GM20431 (cell line): ENCODE data around the gene SOBP.

Source experiments
- in situ Hi-C: fragments of 300-500 bp; cut with MseI, MboI; formaldehyde crosslinking; loops from one replicate; pipeline ENCODE4 v1.15.0; 2020; ENCODE audit warnings: low sequenced_read_pairs; ENCODE audit not compliant: unreplicated experiment

SOBP gene

DNA sequence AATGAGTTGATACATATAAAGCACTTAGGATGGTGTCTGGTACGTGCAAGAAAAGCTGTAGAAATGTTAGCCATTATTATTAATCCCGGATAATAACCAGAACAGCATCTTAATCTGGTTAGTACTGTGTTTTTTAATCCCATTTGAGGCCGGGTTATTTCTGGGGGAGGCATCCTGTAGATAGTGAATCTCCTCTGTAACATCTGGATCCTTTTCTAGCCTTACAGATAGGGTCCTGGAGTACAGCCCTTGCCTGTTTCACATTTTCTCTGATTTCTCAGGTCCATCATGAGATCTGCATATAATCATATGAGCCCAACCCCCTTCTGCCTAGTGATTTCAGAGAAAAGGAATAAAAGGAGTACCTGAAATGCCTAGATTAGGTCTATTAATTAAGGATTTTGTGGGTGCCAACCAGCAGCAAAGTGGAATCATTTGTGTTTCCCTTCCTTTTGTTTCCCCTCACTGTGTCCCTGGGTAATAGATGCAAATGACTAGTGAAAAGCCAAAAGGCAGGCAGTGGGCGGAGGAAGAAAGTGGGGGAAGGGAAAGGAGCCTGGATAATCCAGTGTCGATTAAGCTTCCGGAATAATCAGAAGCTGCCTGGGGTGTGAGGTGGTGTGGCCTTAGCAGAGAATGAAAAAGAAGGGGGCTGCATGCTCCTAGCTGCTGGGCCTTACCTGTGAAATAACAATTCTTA is 88.9 kb downstream of the SOBP start:
- in situ Hi-C loops: no loop called here

DNA sequence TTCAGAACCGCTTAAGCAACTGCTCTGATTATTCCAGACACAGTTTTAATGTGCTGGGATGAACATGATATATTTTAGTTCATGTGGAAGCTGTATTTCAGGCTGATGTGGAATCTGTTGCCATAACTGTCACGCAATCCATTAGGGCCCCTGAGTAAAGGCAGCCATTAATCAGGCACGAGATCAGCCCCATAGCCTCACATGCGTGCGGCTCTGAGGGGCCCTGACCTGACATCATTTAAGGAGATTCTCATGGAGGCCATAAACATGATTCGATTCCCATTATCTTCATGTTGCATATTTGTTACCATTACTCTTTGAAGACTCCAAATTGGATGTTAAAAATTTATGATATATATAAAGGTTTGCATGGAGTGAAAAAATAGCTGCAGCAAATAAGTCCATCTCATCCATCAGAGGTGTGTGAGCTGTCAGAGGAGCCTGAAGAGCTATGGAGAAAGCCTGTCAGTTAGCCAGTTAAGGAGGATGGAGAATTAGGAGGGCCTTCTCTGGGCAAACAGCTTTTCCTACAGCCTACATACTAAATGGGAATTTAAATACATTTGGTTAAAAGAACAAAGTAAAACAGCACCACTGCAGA is 89.6 kb downstream of the SOBP start:
- in situ Hi-C loops: no loop called here

DNA sequence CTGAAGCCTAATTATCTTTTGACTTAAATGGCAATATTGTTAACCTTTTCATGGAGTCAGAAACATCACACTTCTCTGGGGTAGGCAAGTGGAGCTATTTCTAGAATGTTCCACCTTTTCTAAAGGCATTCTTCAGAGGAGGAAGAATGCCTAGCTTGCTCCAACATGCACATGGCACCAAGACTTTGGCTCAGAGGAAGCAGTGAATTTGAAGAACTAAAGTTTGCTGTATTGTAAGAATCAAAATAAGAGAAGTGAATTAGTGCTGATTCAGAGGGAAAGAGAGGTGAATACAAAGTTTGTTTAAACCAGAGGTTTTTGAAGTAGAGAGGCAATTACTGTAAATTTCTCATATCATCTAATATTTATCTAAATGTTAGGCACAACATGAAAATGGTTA is 92.2 kb downstream of the SOBP start:
- in situ Hi-C loops: no loop called here

DNA sequence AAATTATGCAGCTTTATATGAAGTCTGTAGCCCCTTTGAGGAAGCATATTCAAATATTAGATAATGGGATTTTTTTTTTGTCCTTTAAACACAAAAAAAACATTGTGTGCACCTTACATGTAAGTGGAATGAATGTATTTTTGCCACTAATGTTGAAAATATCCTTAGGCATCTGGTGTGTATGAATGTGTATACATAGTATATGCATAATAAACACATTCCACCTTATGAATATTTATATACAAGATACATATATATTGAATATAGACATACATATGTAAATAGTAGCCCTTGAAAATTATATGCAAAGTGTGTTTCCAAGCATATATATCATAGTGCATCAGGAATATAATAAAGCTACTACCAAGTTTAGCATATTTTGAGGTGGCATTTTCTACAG is 94.8 kb downstream of the SOBP start:
- in situ Hi-C loops: no loop called here

DNA sequence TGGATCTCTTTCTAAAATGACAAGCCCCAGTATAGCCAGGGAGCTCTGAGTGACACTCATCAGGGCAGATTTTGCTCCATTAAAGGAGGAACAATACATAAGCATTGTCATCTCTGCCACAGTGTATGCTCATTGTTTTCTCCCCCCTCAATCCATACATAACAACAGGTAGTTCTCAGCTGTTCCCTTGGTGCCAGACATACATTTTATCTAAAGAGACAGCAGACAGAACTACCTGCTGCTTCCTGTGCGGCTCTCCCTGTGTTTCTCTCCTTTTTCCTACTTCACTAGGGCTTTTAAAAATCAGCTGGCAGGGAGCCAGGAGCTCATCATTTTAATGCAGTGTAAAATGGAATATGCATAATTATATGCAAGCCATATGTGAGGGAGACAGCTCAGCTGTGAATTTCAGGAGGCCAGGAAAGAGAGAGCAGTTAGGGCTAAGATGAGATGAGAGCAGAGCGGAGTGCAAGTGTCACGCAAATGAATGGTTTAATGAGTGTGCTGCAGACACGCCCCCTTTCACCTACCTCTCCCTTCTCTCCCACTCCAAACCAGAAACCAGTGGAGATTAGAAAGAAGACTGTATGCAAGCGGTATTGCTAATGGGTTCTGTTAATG is 96.0 kb downstream of the SOBP start:
- in situ Hi-C loops: no loop called here

- in situ Hi-C loops: no loop called here
Measured at GRCh38 chr6:107587451-107587850, 97.5 kb downstream of the SOBP start.

- in situ Hi-C loops: no loop called here
Measured at GRCh38 chr6:107589199-107589598, 99.3 kb downstream of the SOBP start.

- in situ Hi-C loops: no loop called here
Measured at GRCh38 chr6:107589934-107590333, 100.0 kb downstream of the SOBP start.

DNA sequence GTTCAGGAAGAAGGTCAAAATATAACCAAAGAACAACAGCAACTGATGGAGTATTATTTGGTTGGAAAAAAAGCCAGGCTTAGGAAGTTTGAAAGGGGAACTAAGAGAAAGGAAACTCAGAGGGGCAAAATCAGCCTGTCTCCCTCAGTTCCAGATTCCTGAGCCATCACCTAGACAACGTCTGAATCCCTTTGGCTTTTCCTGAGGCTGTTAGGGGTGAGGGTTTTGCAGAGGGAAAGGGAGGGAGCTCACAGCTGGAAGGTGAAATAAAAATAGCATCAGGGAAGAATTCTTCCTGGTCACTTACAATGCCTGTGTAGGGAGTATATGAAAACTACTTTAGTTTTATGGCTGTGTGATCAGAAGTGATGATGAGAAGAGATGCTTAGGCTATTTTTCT is 100.5 kb downstream of the SOBP start:
- in situ Hi-C loops: no loop called here

- in situ Hi-C loops: no loop called here
Measured at GRCh38 chr6:107591346-107591745, 101.4 kb downstream of the SOBP start.

DNA sequence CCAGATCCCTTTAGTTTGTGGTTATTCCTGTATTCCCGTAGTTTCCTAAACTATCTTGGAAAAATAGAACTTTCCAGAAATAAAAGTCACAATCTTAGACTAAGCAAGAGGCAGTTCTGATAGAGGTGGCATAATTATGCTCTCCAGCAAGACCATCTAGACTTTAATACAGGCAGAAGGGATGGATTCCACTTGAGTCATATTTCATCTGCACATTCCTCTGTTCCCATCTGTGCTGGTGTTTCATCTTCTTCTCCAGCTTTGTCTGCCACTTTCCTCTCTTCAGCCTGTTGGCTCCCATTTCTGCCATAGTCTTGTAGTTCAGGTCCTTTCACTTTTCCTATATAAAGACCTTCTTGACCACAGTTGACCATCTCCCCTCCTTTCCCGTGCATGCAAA is 102.9 kb downstream of the SOBP start:
- in situ Hi-C loops: no loop called here

DNA sequence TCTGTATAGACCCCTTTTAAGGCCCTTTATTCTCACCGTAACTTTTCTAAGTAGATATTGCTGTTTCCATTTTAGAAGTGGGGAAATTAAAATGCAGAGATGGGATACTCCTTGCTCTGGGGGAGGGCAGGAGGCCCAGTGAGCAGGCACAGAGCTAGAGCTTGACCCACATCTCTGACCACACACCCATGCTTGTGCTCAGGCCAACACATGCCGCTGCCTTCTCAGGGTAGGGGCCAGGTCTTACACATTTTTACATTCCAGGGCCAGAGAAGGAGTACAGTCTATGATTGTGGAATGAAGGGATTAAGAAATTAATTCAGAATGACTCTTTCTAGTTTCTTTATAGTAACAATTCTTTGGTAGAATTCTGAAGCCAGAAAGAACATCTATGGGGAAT is 104.8 kb downstream of the SOBP start:
- in situ Hi-C loops: no loop called here

GRCh38 chr6:107598091-107598490 is 108.2 kb downstream of the SOBP start:
- in situ Hi-C loops: no loop called here

GRCh38 chr6:107599043-107599442 is 109.1 kb downstream of the SOBP start:
- in situ Hi-C loops: no loop called here

DNA sequence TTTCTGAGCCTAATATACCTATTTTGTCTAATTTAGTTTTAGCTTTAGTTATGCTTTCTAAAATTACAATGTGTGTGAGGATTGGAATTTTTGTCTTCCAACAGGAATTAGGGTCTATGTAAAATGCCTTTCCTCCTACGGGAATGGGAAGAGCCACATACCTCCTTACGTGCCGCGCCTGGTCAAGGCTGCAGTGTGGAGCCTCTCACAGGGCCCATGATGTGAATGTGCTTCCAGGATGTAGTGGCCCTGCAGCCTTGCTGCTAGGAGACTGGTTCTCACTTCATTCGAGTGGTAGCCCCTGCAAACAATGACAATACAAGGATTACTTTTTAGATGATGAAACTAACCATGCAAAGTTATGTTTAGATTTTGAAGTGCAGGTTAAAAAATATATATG is 110.2 kb downstream of the SOBP start:
- in situ Hi-C loops: no loop called here

DNA sequence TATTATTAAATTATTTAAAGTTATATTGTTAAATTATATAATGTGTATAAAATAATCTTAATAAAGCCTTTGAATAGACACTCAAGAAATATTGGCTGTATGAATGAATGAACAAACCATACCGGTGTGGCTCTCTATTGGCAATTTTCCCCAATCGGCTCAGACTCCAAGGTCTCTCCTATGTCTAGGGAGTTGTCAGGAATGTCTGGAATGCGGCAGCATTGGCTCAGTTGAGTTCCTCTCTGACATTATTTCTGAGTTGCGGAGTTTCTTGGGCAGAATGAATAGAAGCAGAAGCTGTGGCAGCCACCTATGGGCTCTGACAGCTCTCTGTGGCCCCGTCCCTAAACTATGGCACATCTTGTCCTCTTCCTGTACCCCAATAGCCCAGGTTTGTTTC is 111.0 kb downstream of the SOBP start:
- in situ Hi-C loops: no loop called here

- in situ Hi-C loops: no loop called here
Measured at GRCh38 chr6:107601406-107601805, 111.5 kb downstream of the SOBP start.

GRCh38 chr6:107602321-107603005 is 112.5 kb downstream of the SOBP start:
- in situ Hi-C loops: no loop called here

- in situ Hi-C loops: no loop called here
Measured at GRCh38 chr6:107603006-107603370, 113.1 kb downstream of the SOBP start.

GRCh38 chr6:107604549-107604948 is 114.6 kb downstream of the SOBP start:
- in situ Hi-C loops: no loop called here

DNA sequence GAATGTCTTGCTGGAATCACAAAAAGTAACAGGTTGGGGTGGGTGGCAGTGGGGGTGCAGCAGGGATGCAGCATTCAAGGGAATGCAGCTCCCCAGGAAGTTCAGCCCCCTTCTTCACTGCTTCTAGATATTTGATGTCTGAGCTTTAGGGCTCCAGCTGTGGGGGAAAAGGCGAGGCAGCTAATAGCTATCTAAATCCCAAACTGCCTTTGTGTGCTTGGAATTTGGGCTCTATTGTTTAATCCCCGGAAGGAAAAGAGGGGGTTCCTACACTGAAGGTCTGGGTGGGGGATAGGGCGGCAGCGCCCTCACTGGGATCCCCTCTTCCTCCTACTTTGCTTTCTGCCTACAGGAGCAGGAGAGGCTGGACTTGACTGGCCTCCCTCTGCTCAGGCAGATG is 116.5 kb downstream of the SOBP start:
- in situ Hi-C loops: no loop called here
